Glutamatergic neuron (in vitro differentiated cells): Measurements from ENCODE around the gene OSBP2. TPM values are rescaled to one million over a fixed set of nuclear protein-coding genes. Genes with fewer than 3 reads are reported as not detected.
"Not testable (repeated sequence)": the region's sequence is repeated elsewhere in the genome, so short reads cannot be mapped to it uniquely, and the experiment has no call there.

ENCODE experiments used
- DNase-seq: peaks from one replicate; pipeline ENCODE4 v3.0.0; 2022
- H3K27ac Mint-ChIP-seq: one replicate; pipeline ENCODE4 v1.8.0; 2020; ENCODE audit warnings: mild to moderate bottlenecking, mixed read lengths, inconsistent platforms; ENCODE audit not compliant: unreplicated experiment
- H3K27me3 Mint-ChIP-seq: one replicate; pipeline ENCODE4 v1.8.0; 2020; ENCODE audit warnings: mild to moderate bottlenecking, moderate library complexity, mixed read lengths, inconsistent platforms; ENCODE audit not compliant: unreplicated experiment
- H3K36me3 Mint-ChIP-seq: one replicate; pipeline ENCODE4 v1.8.0; 2020; ENCODE audit warnings: mild to moderate bottlenecking, mixed read lengths, inconsistent platforms; ENCODE audit not compliant: unreplicated experiment
- H3K4me1 Mint-ChIP-seq: one replicate; pipeline ENCODE4 v1.8.0; 2020; ENCODE audit warnings: mild to moderate bottlenecking, low read depth, mixed read lengths, inconsistent platforms; ENCODE audit not compliant: unreplicated experiment
- H3K4me3 Mint-ChIP-seq: one replicate; pipeline ENCODE4 v1.8.0; 2020; ENCODE audit warnings: mild to moderate bottlenecking, mixed read lengths, inconsistent platforms; ENCODE audit not compliant: unreplicated experiment
- H3K9me3 Mint-ChIP-seq: one replicate; pipeline ENCODE4 v1.8.0; 2020; ENCODE audit warnings: mild to moderate bottlenecking, moderate library complexity, mixed read lengths, inconsistent platforms; ENCODE audit not compliant: unreplicated experiment
- total RNA-seq: library from RNA; stranded (reverse); fragmentation: NEBNext Ultra II Directional; extraction: Animal tissue kit (Norgen Biotek cat#: 25700); gene quantifications from one replicate; pipeline ENCODE4 v1.2.1, GENCODE V29; 2021; ENCODE audit not compliant: unreplicated experiment
- TF ChIP-seq, protein P1 (sequence below): fragments of 200-600 bp; sonication (generic); IDR thresholded peaks from one replicate; pipeline ENCODE4 v1.5.0; 2021; ENCODE audit not compliant: partially characterized antibody, unreplicated experiment

OSBP2 gene
- total RNA-seq, 1 donor from 2014 or later, result 18.3 TPM

DNA sequence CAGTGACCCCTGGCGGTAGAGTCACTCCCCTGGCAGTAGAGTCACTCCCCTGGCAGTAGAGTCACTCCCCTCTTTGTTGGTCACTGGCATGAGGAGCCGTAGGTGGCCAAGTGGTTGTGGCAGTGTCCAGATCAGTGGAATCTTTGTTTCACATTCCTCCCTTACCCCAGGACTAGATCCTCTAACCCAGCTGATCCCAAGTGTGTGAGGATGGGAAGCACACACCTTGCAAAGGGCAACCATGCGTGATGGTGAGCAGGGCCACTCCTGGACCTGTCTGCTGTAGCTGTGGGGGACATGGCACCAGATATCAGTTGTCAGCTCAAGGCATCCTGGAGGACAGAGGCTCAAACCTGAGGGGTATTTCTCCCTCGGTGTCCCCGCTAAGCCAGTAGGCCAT is 37.8 kb downstream of the OSBP2 start:
- Mint-ChIP-seq H3K9me3 (no peaks in the 10 kb centered on the region), H3K4me1 (no peaks in the 10 kb centered on the region), H3K4me3 (no peak overlapping the region), H3K27me3 (peaks cover 2% of the 10 kb centered on the region), H3K36me3 (no peaks in the 10 kb centered on the region), H3K27ac (no peak overlapping the region)
- no peak for DNase-seq
- TF ChIP-seq, protein P1, sequence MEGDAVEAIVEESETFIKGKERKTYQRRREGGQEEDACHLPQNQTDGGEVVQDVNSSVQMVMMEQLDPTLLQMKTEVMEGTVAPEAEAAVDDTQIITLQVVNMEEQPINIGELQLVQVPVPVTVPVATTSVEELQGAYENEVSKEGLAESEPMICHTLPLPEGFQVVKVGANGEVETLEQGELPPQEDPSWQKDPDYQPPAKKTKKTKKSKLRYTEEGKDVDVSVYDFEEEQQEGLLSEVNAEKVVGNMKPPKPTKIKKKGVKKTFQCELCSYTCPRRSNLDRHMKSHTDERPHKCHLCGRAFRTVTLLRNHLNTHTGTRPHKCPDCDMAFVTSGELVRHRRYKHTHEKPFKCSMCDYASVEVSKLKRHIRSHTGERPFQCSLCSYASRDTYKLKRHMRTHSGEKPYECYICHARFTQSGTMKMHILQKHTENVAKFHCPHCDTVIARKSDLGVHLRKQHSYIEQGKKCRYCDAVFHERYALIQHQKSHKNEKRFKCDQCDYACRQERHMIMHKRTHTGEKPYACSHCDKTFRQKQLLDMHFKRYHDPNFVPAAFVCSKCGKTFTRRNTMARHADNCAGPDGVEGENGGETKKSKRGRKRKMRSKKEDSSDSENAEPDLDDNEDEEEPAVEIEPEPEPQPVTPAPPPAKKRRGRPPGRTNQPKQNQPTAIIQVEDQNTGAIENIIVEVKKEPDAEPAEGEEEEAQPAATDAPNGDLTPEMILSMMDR, result no peak

DNA sequence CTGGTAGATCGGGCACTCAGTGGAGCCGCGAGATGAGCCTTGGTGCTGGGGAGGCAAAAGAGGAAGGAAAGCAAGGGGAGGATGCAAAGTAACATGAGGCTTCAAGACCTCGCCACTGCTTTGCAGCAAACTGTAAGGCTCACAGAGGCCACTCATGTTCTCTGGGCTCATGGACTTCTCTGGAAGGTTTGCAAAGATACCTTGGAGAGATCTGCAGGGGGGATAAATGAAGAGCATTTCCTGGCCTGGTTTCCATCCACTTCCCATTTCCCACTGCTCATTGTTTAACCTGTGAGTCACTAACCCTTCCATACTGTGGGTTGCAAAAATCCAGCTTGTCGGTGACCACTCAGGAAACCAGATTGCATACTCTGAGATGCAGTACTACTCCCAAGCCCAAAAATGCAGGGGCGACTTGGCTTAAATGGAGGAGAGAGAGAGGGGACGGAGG is 38.5 kb downstream of the OSBP2 start:
- H3K4me1 Mint-ChIP-seq, result no peaks in the 10 kb centered on the region
- TF ChIP-seq, protein P1, result no peak
- H3K27me3 Mint-ChIP-seq, result peaks cover 2% of the 10 kb centered on the region
- no peak overlapping the region for H3K4me3 Mint-ChIP-seq
- H3K36me3 Mint-ChIP-seq, result no peaks in the 10 kb centered on the region
- no peaks in the 10 kb centered on the region for H3K9me3 Mint-ChIP-seq
- no peak for DNase-seq
- H3K27ac Mint-ChIP-seq, result no peak overlapping the region

DNA sequence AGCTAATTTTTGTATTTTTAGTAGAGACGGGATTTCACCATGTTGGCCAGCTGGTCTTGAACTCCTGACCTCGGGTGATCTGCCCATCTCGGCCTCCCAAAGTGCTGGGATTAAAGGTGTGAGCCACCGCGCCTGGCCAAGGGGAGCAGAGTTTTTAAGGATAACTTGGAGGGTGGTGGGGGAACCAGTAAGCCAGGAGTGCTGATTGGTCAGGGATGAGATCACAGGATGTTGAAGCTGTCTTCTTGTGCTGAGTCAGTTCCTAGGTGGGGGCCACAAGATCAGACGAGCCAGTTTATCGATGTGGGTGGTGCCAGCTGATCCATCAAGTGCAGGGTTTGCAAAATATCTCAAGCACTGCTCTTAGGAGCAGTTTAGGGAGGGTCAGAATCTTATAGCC is 45.3 kb downstream of the OSBP2 start:
- H3K4me1 Mint-ChIP-seq, H3K27me3 Mint-ChIP-seq, H3K27ac Mint-ChIP-seq, DNase-seq, H3K9me3 Mint-ChIP-seq, H3K4me3 Mint-ChIP-seq, H3K36me3 Mint-ChIP-seq: not testable (repeated sequence)

DNA sequence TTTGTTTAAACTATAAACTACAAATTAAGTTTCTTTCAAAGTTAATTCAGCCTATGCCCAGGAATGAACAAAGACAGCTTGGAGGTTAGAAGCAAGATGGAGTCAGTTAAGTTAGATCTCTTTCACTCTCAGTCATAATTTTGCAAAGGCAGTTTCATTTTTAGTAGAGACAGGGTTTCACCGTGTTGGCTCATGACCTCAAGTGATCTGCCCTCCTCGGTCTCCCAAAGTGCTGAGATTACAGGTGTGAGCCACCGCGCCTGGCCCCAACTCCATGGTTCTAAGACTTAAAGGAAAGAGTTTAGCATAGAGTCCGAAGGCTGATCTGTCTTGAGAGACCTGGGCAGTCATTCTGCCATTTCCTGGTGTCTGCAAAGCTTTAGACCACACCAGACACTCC is 45.8 kb downstream of the OSBP2 start:
- H3K4me1 Mint-ChIP-seq, H3K27me3 Mint-ChIP-seq, H3K36me3 Mint-ChIP-seq, H3K27ac Mint-ChIP-seq, H3K4me3 Mint-ChIP-seq, H3K9me3 Mint-ChIP-seq, DNase-seq: not testable (repeated sequence)

DNA sequence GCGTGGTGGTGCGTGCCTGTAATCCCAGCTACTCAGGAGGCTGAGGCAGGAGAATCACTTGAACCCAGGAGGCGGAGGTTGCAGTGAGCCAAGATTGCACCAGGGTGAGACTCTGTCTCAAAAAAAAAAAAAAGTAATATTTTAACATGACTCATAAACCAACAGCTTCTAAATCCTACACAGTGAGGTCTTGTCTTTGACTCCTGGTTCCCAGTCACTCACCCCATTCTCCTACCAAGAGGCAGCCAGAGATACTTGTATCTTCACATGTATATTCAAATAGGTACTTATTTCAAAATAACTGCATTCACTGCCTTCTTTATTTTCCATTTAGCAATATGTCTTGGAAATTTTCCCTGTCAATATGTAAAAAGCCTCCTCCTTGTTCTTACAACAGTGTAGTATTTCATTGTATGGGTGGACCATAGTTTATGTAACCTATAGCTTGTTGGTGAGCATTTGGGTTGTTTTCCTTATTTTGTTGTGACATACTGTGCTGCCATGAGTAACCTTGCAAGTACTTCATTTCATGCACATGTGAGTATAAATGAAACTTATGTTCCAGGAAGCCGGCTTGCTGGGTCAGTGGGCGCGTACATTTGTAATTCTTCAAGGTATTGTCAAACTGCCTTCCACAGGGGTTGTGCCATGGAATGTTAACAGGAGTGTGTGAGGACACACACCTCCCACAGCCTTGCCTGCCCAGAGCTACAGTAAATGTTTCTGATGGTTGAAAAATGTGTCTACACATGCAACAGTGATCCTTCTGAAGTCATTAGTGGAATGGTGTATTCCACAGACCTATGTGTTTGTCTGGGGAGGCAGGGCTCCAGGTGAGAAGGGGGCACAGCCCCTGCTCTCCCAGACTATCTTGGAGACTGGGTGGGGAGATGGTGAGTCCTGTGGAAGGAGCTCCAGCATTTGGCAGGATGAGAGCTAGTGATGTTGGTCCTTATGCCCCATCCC is 47.9 kb downstream of the OSBP2 start:
- Mint-ChIP-seq H3K4me3 (no peak overlapping the region), H3K27me3 (peaks cover 8% of the 10 kb centered on the region), H3K36me3 (no peaks in the 10 kb centered on the region), H3K9me3 (peaks cover 2% of the 10 kb centered on the region), H3K4me1 (no peaks in the 10 kb centered on the region), H3K27ac (no peak overlapping the region)
- TF ChIP-seq, protein P1, result no peak
- DNase-seq, result no peak
